K562 (cell line): Measurements from ENCODE around the gene CSTF1. TPM values are rescaled to one million over a fixed set of nuclear protein-coding genes. Genes with fewer than 3 reads are reported as not detected.

ENCODE experiments used
- C11orf30 ChIP-seq: fragments of 450-650 bp; IDR thresholded peaks from 2 replicates; pipeline ENCODE4 v1.6.1; 2016; ENCODE audit warnings: low read depth, mild to moderate bottlenecking
- ETV6 ChIP-seq, 3 experiments: fragments of 150-350 bp in 1 of 3; sonication (generic) in 1 of 3; formaldehyde crosslinking in 1 of 3; IDR thresholded peaks; 2 replicates each; pipeline versions ENCODE4 v1.6.1 to v1.8.0; 2014 to 2022; ENCODE audit warnings: borderline replicate concordance in 2 of 3, low read depth in 2 of 3, antibody characterized with exemption in 1 of 3, low read length in 1 of 3, mild to moderate bottlenecking in 1 of 3, missing genetic modification reagents in 1 of 3
- HINFP ChIP-seq: fragments of 450-650 bp; conservative IDR thresholded peaks from 2 replicates; pipeline ENCODE4 v1.6.1; 2016; ENCODE audit warnings: missing genetic modification characterization, low read depth, mild to moderate bottlenecking, control low read depth, missing compliant biosample characterization
- KDM5B ChIP-seq: fragments of 200-600 bp; sonication (generic); IDR thresholded peaks from 2 replicates; pipeline ENCODE4 v1.6.1; 2012; ENCODE audit warnings: low read depth, mild to moderate bottlenecking, moderate library complexity, low read length, control low read depth, inconsistent platforms; ENCODE audit not compliant: insufficient replicate concordance
- NR1H2 ChIP-seq: sonication (generic); formaldehyde crosslinking; IDR thresholded peaks from 2 replicates; pipeline ENCODE4 v1.4.0; 2020; ENCODE audit warnings: mild to moderate bottlenecking, missing genetic modification reagents
- POLR2B ChIP-seq: fragments of 450-650 bp; IDR thresholded peaks from 2 replicates; pipeline ENCODE4 v1.6.1; 2018; ENCODE audit warnings: low read depth; ENCODE audit not compliant: partially characterized antibody
- PURB ChIP-seq: sonication (generic); formaldehyde crosslinking; IDR thresholded peaks from 2 replicates; pipeline ENCODE4 v1.9.0; 2021; ENCODE audit warnings: low read depth, mild to moderate bottlenecking, missing genetic modification reagents
- RBM39 ChIP-seq: fragments of 200-400 bp; formaldehyde crosslinking; optimal IDR thresholded peaks from 2 replicates; pipeline ENCODE3; 2018; ENCODE audit warnings: low read depth, low read length
- REST ChIP-seq, 2 experiments: fragments of 450-650 bp; formaldehyde crosslinking in 1 of 2; IDR thresholded peaks; 2 replicates each; pipeline versions ENCODE4 v1.4.0 to v1.6.1; 2014 to 2020; ENCODE audit warnings: mild to moderate bottlenecking in 2 of 2, borderline replicate concordance in 1 of 2, low read depth in 1 of 2
- STAT6 ChIP-seq: sonication (generic); formaldehyde crosslinking; IDR thresholded peaks from 2 replicates; pipeline ENCODE4 v1.8.1; 2023; ENCODE audit warnings: mild to moderate bottlenecking, missing genetic modification reagents
- THRAP3 ChIP-seq: fragments of 450-650 bp; IDR thresholded peaks from 2 replicates; pipeline ENCODE4 v1.6.1; 2016; ENCODE audit warnings: mild to moderate bottlenecking, inconsistent platforms, borderline replicate concordance
- USF1 ChIP-seq: sonication (generic); formaldehyde crosslinking; IDR thresholded peaks from 2 replicates; pipeline ENCODE4 v1.9.0; 2022; ENCODE audit warnings: mild to moderate bottlenecking, missing genetic modification reagents
- ZNF263 ChIP-seq: sonication (generic); formaldehyde crosslinking; IDR thresholded peaks from 2 replicates; pipeline ENCODE4 v1.8.0; 2022; ENCODE audit warnings: mild to moderate bottlenecking, missing genetic modification reagents, borderline replicate concordance
- ZNF561 ChIP-seq: fragments of 450-650 bp; formaldehyde crosslinking; conservative IDR thresholded peaks from 2 replicates; pipeline ENCODE4 v1.4.0; 2020; ENCODE audit warnings: mild to moderate bottlenecking, moderate library complexity
- polyA plus RNA-seq, 8 experiments: library from polyadenylated mRNA; depleted of rRNA in 4 of 8; stranded (reverse) in 5 of 8; unstranded in 3 of 8; fragments of >200 nt; fragmentation: Nextera tagmentation in 2 of 8; fragmentation: Illumina TruSeq in 1 of 8; extraction: Ambion mirVana in 2 of 8; extraction: Trizol in 1 of 8; gene quantifications; 2 replicates each; pipeline versions ENCODE4 v1.2.1 to v1.2.3, GENCODE V29; 2011 to 2014; ENCODE audit warnings: inconsistent platforms in 1 of 8, missing spikeins in 1 of 8
- total RNA-seq, 7 experiments: library from RNA; depleted of rRNA in 6 of 7; stranded (reverse); fragments of >200 nt in 6 of 7; fragmentation: Illumina TruSeq in 2 of 7; extraction: Trizol in 2 of 7; gene quantifications; 2 replicates each; pipeline versions ENCODE4 v1.2.1 to v1.2.3, GENCODE V29; 2011 to 2021; ENCODE audit warnings: low replicate concordance in 1 of 7

CSTF1 gene
- total and polyA plus RNA-seq, 9 of the 15 experiments (the other 6 are each of a cell fraction or from before 2014, with no cell fraction given): 30.8 to 110 (median 53.4) TPM

- TF ChIP-seq HINFP (tag) (no peak), C11orf30 (peak; percentile 79), ETV6 (IDR thresholded peaks at IDR 0.05; ENCODE audit: borderline replicate concordance in 1 of 2, low read depth in 2 of 2, low read length in 1 of 2) (no peak), ETV6 (CRISPR knock-in tag; IDR thresholded peaks at IDR 0.05; ENCODE audit: borderline replicate concordance) (no peak), NR1H2 (CRISPR knock-in tag) (no peak), POLR2B (no peak), ZNF561 (CRISPR knock-in tag) (no peak), STAT6 (no peak), ZNF263 (CRISPR knock-in tag) (no peak), REST (IDR thresholded peaks at IDR 0.05; ENCODE audit: borderline replicate concordance) (no peak), REST (CRISPR knock-in tag; IDR thresholded peaks at IDR 0.05; ENCODE audit: low read depth) (no peak), RBM39 (no peak), PURB (CRISPR knock-in tag) (no peak), THRAP3 (no peak), KDM5B (no peak), USF1 (CRISPR knock-in tag) (no peak)
These were observed 6.2 kb upstream of the CSTF1 start (continued) for GRCh38 chr20:56386219-56386618.
